AG04450 (cell line): ENCODE measurements around the gene OR2V1. TPM values are rescaled to one million over a fixed set of nuclear protein-coding genes. Genes with fewer than 3 reads are reported as not detected.

Experiments
- CTCF ChIA-PET: fragments of 300-600, 350-600 bp; formaldehyde crosslinking; extraction: SDS; loops from one replicate; lab custom pipeline; 2022; ENCODE audit warnings: antibody characterized with exemption, inconsistent platforms; lab: Charles Lee
- POLR2A ChIA-PET: fragments of 350-600 bp; formaldehyde crosslinking; extraction: SDS; loops from one replicate; lab custom pipeline; 2021; ENCODE audit warnings: antibody characterized with exemption, inconsistent platforms; lab: Yijun Ruan, JAX
- DNase-seq: peaks from one replicate; pipeline ENCODE4 v3.0.0-alpha.2; 2011; ENCODE audit warnings: low read depth, low spot score
- H3K27ac ChIP-seq: one replicate; pipeline ENCODE4 v1.5.1; 2012; ENCODE audit warnings: low read depth, low read length, control low read depth
- H3K27me3 ChIP-seq: one replicate; pipeline ENCODE4 v1.6.0; 2012; ENCODE audit warnings: low read length; ENCODE audit not compliant: control insufficient read depth, insufficient read depth
- H3K4me3 ChIP-seq: 2 replicates; pipeline ENCODE4 v1.5.1; 2011; ENCODE audit warnings: mild to moderate bottlenecking, low read depth, low read length, control low read depth
- H3K9me3 ChIP-seq: 2 replicates; pipeline ENCODE4 v1.5.1; 2012; ENCODE audit warnings: low read length; ENCODE audit not compliant: control insufficient read depth, insufficient read depth
- polyA plus RNA-seq: library from polyadenylated mRNA; depleted of rRNA; stranded (reverse); fragments of >200 nt; gene quantifications from 2 replicates; pipeline ENCODE4 v1.2.3, GENCODE V29; 2011
- TF ChIP-seq, protein P1 (sequence below): IDR thresholded peaks from 2 replicates; pipeline ENCODE4 v1.5.1; 2011; ENCODE audit warnings: low read depth, low read length, control low read depth, inconsistent platforms

Gene OR2V1
- polyA plus RNA-seq, 1 experiment, result not detected

DNA sequence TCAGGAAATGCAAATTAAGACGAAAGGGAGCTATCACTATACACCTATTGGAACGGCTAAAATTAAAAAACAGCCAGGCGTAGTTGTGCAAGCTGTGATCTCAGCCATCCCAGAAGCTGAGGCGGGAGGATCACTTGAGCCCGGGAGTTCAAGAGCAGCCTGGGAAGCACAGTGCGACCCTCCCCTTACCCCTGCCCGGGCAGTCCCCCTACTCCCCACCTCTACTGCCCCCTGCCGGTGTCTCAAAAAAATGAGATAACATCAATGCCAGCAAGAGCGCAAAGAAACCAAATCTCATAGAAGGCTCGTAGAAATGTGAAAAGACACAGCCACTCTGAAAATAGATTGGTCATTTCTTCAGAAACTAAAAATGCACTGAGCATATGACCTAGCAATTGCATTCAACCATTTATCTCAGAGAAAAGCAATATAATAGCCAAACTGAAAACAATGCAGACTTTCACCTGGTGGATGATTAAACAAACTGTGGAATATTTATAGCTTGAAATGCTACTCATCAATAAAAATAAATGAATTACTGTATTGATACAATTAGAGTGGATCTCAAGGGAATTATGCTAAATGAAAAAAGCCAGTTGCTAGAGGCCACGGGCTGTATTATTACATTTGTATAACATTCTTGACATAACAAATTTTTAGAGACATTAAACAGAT, 37.0 kb upstream of the OR2V1 start:
- Histone ChIP-seq H3K9me3 (no peaks in the 10 kb centered on the region; the same call in 1 of the 2 replicates), H3K27ac (no peak overlapping the region), H3K27me3 (peaks cover 5% of the 10 kb centered on the region), H3K4me3 (no peak overlapping the region)
- TF ChIP-seq, protein P1, sequence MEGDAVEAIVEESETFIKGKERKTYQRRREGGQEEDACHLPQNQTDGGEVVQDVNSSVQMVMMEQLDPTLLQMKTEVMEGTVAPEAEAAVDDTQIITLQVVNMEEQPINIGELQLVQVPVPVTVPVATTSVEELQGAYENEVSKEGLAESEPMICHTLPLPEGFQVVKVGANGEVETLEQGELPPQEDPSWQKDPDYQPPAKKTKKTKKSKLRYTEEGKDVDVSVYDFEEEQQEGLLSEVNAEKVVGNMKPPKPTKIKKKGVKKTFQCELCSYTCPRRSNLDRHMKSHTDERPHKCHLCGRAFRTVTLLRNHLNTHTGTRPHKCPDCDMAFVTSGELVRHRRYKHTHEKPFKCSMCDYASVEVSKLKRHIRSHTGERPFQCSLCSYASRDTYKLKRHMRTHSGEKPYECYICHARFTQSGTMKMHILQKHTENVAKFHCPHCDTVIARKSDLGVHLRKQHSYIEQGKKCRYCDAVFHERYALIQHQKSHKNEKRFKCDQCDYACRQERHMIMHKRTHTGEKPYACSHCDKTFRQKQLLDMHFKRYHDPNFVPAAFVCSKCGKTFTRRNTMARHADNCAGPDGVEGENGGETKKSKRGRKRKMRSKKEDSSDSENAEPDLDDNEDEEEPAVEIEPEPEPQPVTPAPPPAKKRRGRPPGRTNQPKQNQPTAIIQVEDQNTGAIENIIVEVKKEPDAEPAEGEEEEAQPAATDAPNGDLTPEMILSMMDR, result peak; percentile 48
- DNase-seq, result no peak
- CTCF ChIA-PET, result interaction anchor here (0.5 to 1.9 kb wide), 5 partner anchors 10 to 88 kb away, joined by 3 to 7 read pairs (median 4); no protein-coding TSS in a partner anchor
- POLR2A ChIA-PET, result no interaction called here

DNA sequence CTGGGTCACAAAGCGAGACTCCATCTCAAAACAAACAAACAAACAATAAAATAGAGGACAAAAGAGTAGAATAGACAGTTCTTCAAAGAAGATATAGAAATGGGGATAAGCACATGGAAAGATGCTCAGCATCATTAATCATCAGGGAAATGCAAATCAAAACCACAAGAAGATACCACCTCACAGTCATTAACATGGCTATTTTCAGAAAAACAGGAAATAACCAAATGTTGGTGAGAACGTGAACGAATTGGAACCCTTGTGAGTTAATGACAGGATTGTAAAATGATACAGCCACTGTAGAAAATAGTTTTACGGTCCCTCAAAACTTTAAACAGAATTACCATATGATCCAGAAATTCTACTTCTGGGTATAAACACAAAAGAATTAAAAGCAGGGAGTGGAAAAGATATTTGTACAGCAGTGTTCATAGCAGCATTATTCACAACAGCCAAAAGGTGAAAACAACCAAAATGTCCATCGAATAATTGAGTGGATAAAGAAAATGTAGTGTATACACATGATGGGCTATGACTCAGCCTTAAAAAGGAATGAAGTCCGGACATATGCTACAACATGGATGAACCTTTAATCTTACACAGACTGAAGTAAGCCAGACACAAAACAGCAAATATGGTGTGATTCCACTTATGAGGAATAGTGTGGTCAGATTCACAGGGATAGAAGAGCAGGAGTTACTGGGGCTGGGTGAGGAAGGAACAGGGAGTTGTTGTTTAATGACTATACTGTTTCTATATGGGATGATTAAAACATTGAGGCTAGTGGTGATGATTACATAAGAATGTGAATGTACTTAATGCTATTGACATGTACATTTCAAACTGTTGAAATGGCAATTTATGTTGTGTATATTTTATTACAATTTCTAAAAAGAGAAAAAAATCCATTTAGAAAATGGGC, 36.1 kb upstream of the OR2V1 start:
- H3K27me3 ChIP-seq, result peaks cover 5% of the 10 kb centered on the region
- no peaks in the 10 kb centered on the region; the same call in 1 of the 2 replicates for H3K9me3 ChIP-seq
- POLR2A ChIA-PET, result no interaction called here
- CTCF ChIA-PET, result no interaction called here
- no peak overlapping the region for H3K27ac ChIP-seq
- H3K4me3 ChIP-seq, result no peak overlapping the region
- TF ChIP-seq, protein P1, result no peak
- DNase-seq, result no peak

DNA sequence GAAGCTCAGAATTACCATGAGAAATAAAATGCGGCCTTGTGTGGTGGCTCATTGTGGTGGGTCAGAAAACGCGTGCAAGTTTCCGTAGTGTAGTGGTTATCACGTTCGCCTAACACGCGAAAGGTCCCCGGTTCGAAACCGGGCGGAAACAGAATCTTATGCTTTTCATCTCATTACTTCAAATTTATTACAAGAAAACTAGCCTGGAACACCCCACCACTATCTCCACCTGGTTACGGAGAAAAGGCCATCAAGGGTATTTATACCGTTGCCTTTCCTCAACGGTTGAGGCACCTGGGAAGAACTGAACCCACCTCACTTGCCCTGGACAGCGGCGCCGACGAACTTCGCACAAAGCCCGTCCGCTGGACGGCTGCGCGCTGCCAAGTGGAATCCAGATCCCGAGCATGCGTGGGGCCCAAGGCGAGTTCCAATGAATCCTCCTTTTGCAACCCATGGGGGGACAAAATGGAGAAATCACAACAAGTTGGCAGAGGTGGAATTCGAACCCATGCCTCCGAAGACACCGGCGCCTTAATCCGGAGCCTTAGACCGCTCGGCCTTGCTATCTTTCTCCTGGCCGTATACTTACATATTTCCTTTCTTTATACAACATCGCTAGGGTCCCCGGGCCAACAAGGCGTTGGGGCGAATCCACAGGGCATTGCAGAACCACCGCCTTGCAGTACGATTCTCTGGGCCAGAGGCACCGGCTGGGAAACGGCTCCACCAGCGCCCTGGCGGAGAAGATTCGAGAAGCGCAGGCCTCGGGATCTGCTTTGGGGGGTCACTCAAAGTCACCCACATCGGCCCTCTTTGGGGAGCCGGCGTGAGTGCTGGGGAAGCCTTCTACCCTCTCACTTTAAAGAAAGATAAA, 33.3 kb upstream of the OR2V1 start:
- TF ChIP-seq, protein P1, result no peak
- H3K9me3 ChIP-seq, result no peaks in the 10 kb centered on the region; the same call in 1 of the 2 replicates
- H3K27me3 ChIP-seq, result peaks cover 5% of the 10 kb centered on the region
- H3K27ac ChIP-seq, result no peak overlapping the region
- DNase-seq, result no peak
- CTCF ChIA-PET, result interaction anchor here (0.5 to 1.3 kb wide), 2 partner anchors 20 to 89 kb away, joined by 3 to 4 read pairs; no protein-coding TSS in a partner anchor
- POLR2A ChIA-PET, result no interaction called here
- H3K4me3 ChIP-seq, result no peak overlapping the region

DNA sequence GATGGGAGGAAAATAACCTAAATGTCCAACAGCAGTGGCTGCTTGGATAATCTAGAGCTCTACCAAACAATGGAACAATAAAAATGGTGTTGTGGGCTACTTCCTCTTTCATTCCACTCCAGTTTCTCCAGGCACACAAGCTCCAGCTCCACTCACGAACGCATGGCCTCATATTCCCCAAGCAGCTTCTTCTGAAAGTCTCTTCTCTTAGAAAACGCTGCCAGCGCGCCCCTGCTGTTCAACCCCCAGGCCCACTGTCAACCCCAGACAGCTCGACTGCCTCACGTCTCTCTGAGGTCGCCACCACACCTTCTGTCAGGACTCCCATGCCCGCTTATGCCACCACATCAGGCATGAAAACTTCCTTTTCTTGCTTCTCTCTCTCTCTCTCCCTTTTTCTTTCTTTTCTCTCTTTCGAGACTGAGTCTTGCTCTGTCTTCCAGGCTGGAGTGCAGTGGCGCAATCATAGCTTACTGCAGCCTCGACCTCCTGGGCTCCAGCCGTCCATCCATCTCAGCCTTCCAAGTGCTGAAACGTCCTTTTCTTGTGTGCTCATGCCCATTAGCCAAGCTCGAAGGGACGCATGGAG, 32.6 kb upstream of the OR2V1 start:
- no peak for DNase-seq
- H3K9me3 ChIP-seq, result no peaks in the 10 kb centered on the region; the same call in 1 of the 2 replicates
- H3K4me3 ChIP-seq, result no peak overlapping the region
- POLR2A ChIA-PET, result no interaction called here
- TF ChIP-seq, protein P1, result no peak
- CTCF ChIA-PET, result interaction anchor here (0.5 to 1.3 kb wide), 3 partner anchors 21 to 90 kb away, joined by 3 to 4 read pairs (median 3); no protein-coding TSS in a partner anchor
- H3K27me3 ChIP-seq, result peaks cover 2% of the 10 kb centered on the region
- no peak overlapping the region for H3K27ac ChIP-seq
